ENCODE data around the gene STK32B. TPM values are rescaled to one million over a fixed set of nuclear protein-coding genes. Genes with fewer than 3 reads are reported as not detected.

The STK32B gene
- total RNA-seq, 4 donors from 2014 or later: 0.46 to 0.68 (median 0.49) TPM; not detected in 1

DNA sequence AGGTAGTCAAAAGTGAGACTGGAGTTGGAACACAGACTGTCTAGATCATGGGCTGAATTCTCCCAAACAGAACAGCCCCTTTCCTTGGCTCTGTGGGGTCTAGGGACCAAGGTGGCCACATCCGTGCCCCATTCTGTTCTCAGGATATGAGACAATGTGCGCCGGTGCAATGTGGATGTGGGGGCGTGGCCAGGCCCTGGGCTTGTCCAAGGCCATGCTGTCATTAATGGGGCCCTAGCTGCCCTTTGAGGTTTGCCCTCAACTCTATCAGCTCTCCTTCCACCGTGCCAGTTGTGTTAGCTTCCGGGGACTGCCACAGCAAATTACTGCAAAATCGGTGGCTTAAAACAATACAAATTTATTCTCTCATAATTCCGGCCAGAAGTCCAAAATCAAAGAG is 344.5 kb downstream of the STK32B start:
- DNase-seq (no peak), ATAC-seq (no peak)
- H3K4me1 ChIP-seq: no peaks in the 10 kb centered on the region
- in situ Hi-C loops (cut with MboI; ENCODE audit: low sequenced_read_pairs in 4 of 4) (no loop called here), intact Hi-C loops (cut with DNase I; ENCODE audit: low total_unique reads) (no loop called here)
- no peak overlapping the region for H3K4me3 ChIP-seq
- H3K27ac ChIP-seq: no peak overlapping the region
- no peaks in the 10 kb centered on the region for H3K36me3 ChIP-seq
- H3K27me3 ChIP-seq: no peaks in the 10 kb centered on the region
- no peak for TF ChIP-seq POLR2A (IDR thresholded peaks at IDR 0.05)
- TF ChIP-seq, protein P1, sequence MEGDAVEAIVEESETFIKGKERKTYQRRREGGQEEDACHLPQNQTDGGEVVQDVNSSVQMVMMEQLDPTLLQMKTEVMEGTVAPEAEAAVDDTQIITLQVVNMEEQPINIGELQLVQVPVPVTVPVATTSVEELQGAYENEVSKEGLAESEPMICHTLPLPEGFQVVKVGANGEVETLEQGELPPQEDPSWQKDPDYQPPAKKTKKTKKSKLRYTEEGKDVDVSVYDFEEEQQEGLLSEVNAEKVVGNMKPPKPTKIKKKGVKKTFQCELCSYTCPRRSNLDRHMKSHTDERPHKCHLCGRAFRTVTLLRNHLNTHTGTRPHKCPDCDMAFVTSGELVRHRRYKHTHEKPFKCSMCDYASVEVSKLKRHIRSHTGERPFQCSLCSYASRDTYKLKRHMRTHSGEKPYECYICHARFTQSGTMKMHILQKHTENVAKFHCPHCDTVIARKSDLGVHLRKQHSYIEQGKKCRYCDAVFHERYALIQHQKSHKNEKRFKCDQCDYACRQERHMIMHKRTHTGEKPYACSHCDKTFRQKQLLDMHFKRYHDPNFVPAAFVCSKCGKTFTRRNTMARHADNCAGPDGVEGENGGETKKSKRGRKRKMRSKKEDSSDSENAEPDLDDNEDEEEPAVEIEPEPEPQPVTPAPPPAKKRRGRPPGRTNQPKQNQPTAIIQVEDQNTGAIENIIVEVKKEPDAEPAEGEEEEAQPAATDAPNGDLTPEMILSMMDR (IDR thresholded peaks at IDR 0.05 in 4 of 5, conservative IDR thresholded peaks at IDR 0.05 in 1 of 5): no peak
- no peaks in the 10 kb centered on the region for H3K9me3 ChIP-seq

DNA sequence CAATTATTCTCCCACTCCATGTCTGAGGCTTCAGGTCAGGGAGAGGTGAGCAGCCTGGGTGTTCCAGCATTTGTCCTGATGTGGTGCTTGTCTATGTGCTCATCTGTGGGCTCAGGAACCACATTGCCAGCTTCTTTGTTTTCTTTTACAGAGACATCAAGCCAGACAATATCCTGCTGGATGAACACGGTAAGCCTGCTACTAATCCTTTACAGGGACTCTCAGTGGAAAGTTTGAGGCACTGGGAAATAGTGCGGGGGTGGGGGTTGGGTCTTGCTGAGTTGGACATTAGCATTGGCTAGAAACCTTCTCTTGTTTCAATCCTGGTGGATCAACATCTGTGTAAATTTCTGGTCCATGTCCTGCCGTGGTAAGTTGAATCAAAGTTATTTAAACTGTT is 346.8 kb downstream of the STK32B start:
- Histone ChIP-seq H3K27me3 (no peaks in the 10 kb centered on the region), H3K36me3 (no peaks in the 10 kb centered on the region), H3K9me3 (no peaks in the 10 kb centered on the region), H3K27ac (no peak overlapping the region), H3K4me1 (no peaks in the 10 kb centered on the region), H3K4me3 (no peak overlapping the region)
- intact Hi-C loops (cut with DNase I; ENCODE audit: low total_unique reads): no loop called here
- DNase-seq: no peak
- ATAC-seq: no peak
- TF ChIP-seq POLR2A (IDR thresholded peaks at IDR 0.05): no peak
- TF ChIP-seq, protein P1 (IDR thresholded peaks at IDR 0.05 in 4 of 5, conservative IDR thresholded peaks at IDR 0.05 in 1 of 5): no peak
- in situ Hi-C loops (cut with MboI; ENCODE audit: low sequenced_read_pairs in 4 of 4): no loop called here

DNA sequence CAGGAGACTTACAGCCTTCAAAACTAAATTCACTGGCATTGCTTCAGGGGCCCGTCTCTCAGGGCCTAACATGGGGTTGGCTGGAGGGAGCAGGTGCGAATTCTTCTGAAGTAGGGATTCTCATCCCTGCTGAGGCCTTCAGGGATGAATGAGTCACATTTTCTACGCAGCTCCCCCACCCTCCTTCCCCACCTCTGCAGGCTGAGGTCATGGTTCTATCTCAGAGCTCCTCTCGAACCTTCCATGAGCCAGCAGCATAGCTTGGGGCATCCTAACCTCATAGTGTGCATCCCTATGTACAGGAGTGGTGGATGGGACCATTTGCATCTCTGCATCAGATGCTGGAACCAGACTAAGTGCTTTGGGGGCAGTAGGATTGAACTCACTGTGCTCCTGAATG is 347.8 kb downstream of the STK32B start:
- ATAC-seq: no peak
- H3K4me1 ChIP-seq: no peaks in the 10 kb centered on the region
- no peak for TF ChIP-seq POLR2A (IDR thresholded peaks at IDR 0.05)
- no peaks in the 10 kb centered on the region for H3K9me3 ChIP-seq
- H3K27ac ChIP-seq: no peak overlapping the region
- no peaks in the 10 kb centered on the region for H3K36me3 ChIP-seq
- no peak for DNase-seq
- in situ Hi-C loops (cut with MboI; ENCODE audit: low sequenced_read_pairs in 4 of 4) (no loop called here), intact Hi-C loops (cut with DNase I; ENCODE audit: low total_unique reads) (no loop called here)
- no peak overlapping the region for H3K4me3 ChIP-seq
- no peaks in the 10 kb centered on the region for H3K27me3 ChIP-seq

DNA sequence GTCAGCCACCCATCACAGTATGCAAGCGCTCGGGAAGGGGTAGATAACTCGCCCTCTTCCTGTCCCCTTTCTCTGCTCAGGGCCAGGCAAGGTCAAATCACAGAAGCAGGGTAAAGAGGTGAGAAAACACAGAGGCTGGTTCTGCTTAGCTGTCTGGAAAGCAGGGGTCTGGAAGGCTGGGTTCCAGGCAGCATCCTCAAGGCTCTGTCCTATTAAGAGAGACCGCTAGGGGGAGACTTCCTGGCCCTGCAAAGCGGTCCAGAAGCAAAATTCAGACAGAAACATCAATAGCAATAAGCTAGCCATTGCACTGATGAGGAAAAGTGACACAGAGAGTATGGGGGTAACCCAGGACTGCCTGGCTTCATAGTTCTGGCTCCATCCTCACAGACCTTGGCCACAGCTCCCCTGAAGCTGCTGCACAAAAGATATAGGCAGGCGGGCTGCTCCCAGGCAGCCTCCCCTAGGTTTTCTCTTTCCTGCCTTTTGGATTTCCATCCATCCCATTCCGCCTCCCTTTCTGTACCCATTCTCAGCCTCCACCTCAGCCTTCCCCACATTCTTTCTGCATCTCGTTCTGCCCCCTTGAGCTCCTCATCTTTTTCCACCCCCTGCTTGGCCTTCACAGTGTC is 348.6 kb downstream of the STK32B start:
- H3K9me3 ChIP-seq: no peaks in the 10 kb centered on the region
- in situ Hi-C loops (cut with MboI; ENCODE audit: low sequenced_read_pairs in 4 of 4): no loop called here
- no peak for TF ChIP-seq POLR2A (IDR thresholded peaks at IDR 0.05)
- TF ChIP-seq, protein P1 (IDR thresholded peaks at IDR 0.05 in 4 of 5, conservative IDR thresholded peaks at IDR 0.05 in 1 of 5): no peak

DNA sequence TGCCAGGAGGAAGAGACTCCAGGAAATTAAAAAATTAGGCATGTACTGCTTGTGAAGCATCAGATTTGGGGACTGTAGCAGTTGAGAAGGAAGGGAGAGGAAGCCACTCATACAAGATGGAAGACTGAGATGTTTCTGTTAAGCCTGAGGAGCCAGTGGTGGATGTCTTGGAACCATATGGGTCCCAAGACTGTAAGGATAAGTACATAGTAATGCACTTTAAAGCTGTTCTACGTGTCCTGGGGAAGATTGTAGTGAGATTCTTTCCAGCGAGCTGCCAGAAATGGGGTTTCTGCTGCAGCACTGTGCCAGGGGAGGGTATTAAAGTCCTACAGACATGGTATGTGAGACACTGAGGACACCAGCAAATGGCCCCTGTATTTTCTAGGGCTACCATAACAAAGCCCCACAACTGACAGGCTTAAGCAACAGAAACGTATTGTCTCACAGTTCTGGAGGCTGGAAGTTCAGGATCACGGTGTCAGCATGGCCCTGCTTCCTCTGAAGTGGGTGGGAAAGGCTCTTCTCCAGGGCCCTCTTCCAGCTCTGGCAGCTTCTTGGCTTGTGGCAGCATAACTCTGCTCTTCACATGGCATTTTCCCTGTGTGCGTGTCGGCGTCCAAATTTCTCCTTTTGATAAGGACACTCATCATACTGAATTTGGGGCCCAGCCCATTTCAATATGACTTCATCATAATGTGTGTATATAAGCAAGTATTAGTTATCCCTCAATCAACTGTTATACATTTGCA is 352.6 kb downstream of the STK32B start:
- DNase-seq (no peak), ATAC-seq (no peak)
- no peaks in the 10 kb centered on the region for H3K4me1 ChIP-seq
- in situ Hi-C loops (cut with MboI; ENCODE audit: low sequenced_read_pairs in 4 of 4) (no loop called here), intact Hi-C loops (cut with DNase I; ENCODE audit: low total_unique reads) (no loop called here)
- no peak for TF ChIP-seq POLR2A (IDR thresholded peaks at IDR 0.05)
- TF ChIP-seq, protein P1 (IDR thresholded peaks at IDR 0.05 in 4 of 5, conservative IDR thresholded peaks at IDR 0.05 in 1 of 5): no peak
- no peak overlapping the region for H3K4me3 ChIP-seq
- no peaks in the 10 kb centered on the region for H3K9me3 ChIP-seq
- no peaks in the 10 kb centered on the region for H3K36me3 ChIP-seq
- no peaks in the 10 kb centered on the region for H3K27me3 ChIP-seq
- H3K27ac ChIP-seq: no peak overlapping the region

More for the DNA sequence above, 348.6 kb downstream of the STK32B start:
- Histone ChIP-seq H3K27ac (no peak overlapping the region), H3K36me3 (no peaks in the 10 kb centered on the region), H3K4me1 (no peaks in the 10 kb centered on the region), H3K4me3 (no peak overlapping the region), H3K27me3 (no peaks in the 10 kb centered on the region)
- ATAC-seq: no peak
- intact Hi-C loops (cut with DNase I; ENCODE audit: low total_unique reads): no loop called here
- no peak for DNase-seq

Data from gastrocnemius medialis (tissue), 4 donors.